HG03342 (cell line): ENCODE measurements around the gene STIMATE.
A peak's percentile ranks its signal among the peaks of the same experiment; 100 is the strongest.

Experiments
- ATAC-seq: cut with Tn5 transposase; IDR thresholded peaks from one replicate; pipeline ENCODE4 v1.9.1; 2021; ENCODE audit warnings: mild to moderate bottlenecking, moderate library complexity; ENCODE audit not compliant: unreplicated experiment

Gene STIMATE

DNA sequence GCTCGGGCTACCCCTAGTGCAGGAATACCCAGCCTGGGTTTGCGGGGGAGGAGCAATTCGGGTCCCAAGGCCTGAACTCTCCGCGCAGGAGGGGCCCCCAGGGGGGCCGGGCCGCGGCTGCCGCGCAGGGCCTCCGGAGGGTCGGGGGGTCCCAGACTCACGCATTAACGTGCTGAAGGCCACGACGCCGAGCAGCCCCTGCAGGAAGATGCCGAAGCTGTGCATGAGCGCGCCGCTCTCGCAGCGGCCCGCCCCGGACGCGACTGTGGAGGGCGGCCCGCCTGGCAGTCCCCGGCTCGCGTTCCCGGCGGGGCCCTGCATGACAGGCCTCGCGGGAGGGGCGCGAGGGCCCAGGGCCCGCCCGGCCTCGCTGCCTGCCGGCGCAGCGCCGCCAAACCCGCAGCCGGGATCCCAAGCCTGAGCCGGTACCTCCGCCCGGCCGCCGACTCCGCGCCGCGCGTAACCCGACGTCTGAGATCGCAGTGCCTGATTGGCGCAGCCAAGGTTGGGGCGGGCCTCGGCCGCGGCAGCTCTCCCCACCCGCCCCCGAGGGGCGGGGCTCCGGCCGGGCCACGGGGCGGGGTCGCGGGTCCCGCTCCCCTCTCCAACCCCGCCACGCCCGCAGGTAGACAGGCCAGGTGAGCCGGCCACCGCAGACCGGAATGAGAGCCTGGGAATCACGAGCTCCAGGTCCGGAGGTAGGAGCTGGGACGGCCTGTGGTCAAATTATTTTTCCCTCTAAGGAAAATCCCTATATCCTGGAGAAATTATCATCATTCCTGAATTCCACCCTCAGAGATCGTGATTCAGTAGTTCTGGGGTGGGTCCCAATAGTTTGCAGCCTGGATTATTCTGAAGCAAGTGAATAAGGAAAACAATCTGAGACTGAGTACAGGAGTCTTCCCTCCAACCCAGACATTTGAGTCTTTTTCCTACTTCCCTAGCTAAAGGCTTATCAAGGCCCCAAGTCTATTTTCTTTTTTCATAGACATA lies at the start of gene STIMATE:
TSS of gene STIMATE (minus strand) at position 419 of the 993 bp plus-strand sequence. CDS start at position 321, 98 bp downstream.
- peak; percentile 86 for ATAC-seq

DNA sequence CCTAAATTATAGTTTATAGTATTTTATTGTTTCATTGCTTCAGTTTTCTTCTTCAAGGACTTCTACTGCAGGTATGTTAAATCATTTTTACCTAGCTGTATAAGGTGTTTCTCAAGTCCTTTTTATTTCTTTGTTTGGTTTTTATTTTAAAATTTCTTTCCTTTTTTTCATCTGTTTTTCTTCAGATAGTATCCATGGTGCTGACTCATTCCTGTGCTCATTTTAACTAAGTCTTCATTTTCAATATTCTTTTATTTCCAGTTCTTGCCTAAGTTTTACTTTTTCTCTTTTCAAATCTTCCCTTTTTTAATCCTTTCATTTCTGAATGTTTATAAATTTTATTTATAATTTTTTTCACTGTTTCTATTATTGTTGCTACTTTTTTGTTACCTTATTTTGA lies 42.3 kb upstream of the STIMATE start:
- no peak for ATAC-seq

DNA sequence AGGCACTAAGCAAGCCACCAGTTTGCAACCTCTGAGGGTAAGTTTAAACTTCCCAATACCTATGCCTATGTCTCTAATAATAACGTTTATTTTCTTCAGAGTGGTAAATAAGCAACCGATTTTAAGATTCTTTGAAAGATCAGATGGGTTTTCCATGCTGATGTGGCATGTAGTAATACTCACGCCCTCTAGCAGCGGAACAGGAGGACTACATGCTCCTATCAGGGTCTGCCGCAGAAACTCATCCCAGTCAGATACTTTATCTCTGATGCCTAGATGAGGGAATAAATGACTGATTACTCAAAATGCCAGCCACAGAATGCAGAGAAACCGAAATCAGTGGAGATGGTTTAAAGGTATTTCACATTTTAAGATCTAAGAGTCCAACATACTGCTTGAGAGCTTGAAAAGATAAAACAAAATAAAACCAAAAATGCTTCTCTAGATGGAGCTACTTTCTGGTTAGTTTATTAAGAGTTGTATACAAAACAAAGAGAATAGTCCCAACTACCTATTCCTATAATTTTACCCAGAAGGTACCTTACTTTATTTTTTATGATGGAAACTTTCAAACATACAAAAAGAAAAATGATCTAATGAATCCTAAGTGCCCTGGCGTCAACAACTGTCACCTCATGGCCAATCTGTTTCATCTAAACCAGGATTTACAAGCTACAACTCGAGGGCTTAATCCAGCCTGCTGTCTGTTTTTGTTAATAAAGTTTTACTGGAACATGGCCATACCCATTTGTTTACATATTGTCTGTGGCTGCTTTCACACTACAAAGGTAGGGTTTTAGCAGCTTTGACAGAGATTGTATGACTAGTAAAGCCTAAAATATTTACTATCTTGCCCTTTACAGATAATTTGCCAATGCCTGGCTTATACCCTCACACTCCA lies 37.5 kb upstream of the STIMATE start:
- no peak for ATAC-seq

DNA sequence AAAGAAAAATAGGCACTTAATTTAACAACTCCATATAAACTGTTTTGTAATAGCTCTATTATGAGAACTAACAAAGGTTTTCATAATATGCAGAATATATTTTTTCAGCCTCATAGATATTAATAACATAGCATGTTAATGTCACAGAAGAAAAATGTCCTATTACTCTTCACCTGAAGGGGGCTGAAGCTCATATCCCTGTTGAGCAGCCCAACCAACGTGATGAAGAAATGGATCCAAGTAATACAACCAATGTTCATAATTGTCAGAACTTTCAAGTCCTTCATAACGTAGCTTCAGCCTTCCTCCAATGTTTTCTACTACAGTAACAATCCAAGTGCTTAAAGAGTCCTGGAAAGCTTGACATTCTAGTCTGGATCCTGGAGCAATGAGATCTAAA lies 34.5 kb upstream of the STIMATE start:
- no peak for ATAC-seq

GRCh38 chr3:52931328-52931727 lies 34.0 kb upstream of the STIMATE start:
- no peak for ATAC-seq

DNA sequence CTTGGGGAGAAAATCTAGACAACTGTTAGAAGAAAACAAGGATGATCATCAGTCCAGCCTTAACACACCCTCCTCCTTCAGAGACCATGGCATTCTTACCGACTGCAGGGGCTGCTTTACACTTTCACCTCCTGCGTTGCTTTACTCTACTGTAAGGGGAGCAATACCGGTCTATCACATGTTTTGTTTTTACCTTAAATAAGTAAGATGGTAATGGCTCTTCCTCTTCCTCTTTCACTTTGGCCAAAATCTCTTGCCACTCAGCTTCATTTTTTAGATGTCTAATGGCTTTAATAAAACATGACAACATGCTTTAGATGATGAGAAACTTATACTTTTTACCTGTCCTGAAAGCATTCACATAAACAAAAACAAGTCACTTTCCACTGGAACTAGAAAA lies 33.4 kb upstream of the STIMATE start:
- ATAC-seq: no peak

DNA sequence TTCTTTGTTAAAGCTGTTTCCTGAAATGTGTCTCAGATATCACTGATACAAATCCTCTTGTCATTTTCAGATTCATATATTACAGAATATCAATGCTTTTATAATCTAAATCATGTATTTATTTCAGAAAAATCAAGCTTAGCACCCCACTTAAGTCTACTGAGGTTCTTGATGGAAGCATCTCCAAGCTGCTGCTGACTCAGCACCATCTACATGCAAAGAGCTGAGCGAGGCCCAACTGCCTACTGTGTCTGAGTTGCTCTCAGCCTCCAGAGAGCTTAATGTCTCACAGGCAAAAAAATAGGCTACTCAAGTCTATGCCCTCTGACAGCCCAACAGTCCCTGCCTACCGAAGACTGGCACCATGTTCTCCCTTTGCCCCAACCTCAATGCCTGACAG lies 29.2 kb upstream of the STIMATE start:
- ATAC-seq: no peak

DNA sequence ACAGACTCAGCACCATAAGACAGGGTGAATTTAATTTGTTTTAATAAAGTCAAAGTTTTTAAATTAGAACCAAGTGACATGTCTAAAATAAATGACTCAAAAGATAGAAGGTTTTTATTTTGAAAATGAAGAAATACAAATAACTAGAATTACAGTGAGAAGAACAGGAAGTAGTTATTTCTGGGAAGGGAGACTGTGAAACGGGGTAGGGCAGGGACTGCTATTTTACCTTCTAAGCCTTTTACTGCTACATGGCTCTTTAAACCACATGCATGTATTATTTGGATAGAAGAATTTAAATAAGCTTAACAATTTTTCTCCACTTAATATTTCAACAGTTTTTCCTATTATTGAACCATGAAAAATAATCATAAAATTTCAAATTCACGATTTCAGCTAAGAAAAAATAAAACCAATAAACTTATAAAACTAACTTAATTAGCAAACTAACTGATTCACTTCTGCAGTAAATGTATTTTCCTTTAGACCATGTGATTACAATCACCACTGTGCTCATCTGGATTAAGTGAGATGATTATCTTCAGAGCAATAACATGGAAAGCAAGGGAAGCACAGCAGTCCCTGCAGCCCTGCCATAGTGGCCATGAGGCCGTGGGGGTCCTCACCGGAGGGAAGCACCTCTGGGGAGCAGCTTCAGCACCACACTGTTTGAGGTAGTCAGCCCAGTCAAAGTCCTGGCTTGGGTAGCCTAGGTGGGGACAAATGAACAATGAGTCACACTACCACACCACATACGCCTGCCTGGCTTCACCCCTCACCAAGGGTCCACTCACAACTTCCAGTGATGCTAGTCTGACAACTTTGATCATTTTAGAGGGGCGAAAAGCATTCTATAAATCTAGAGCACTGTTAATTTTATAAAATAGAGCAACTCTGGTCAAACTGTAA lies 28.3 kb upstream of the STIMATE start:
- ATAC-seq: no peak

GRCh38 chr3:52923963-52924362 lies 26.6 kb upstream of the STIMATE start:
- no peak for ATAC-seq

- no peak for ATAC-seq
These were observed 23.5 kb upstream of the STIMATE start for GRCh38 chr3:52920841-52921240.

GRCh38 chr3:52917044-52917443 lies 19.7 kb upstream of the STIMATE start:
- ATAC-seq: no peak

GRCh38 chr3:52915294-52915693 lies 17.9 kb upstream of the STIMATE start:
- ATAC-seq: no peak

DNA sequence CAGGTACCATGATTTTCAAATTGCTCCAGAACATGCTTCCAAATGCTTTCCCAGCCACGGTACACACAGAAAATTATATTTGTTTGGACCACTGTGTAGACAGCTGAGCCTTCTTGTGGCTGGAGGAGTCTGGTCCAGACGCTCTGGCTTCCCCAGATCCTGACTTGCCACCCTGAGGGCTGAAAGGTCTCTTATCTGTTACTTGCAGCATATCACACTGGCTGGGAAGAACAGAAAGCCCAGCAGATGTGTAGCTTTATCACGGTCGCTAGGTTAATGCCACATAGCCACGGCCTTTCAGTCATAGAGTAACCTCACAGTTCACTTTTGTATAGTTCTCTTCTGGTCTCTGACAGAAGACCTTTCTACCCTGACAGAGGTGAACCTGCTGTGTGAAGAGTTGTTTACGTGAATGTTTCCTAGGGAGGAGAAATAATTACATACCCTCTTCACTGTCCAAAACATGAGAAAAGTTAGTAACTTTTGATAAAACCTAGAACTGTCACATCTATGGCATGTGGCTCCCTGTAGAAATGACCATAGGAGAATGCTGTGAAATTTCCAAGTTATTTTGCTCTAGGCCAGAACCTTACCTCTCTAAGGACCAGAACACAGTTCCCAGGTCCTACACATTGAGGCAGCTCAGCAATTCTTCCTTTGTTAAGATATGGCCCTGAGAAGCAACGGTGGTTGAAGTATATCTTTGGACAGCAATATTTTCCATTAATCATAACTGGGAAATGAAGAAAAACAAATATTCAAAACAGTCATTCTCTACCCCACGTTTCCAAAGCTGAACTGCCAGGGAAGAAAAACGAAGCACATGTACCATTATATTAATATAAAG lies 15.8 kb upstream of the STIMATE start:
- ATAC-seq: no peak

DNA sequence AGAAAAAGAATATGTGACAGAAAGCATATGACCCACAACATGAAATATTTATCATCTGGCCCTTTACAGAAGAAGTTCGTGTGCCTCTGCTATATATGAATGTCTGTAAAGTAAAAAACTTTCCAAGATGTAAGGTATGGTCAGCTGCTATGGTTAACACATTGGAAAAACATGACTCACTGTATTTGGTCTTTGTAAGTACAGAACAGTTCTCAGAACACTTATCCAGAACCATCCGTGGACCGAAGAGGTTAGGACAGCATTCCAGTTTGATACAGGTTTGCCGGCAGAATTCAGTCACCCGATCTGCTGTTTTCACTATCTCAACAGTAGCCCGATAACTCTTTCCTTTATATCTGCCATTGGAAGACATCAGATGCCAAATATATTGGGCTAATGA lies 13.5 kb upstream of the STIMATE start:
- no peak for ATAC-seq

DNA sequence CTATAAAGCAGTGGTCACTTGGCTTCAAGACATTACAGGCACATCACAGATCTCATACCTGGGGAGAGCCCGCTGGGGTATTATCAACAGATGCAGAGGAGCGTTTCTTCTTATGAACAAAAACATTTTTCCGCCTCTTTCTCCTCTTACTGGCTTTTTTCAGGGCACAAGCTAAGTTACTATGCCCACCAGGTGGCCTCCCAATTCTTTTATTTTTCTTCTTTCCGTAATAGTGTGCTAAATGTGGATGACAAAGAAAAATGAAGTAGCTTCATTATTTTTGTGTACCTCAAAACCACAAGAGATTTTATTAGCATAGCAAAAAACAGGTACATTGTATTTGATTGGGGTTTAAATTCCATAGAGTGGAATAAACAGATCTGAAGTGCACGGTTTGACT lies 10.1 kb upstream of the STIMATE start:
- ATAC-seq: no peak

DNA sequence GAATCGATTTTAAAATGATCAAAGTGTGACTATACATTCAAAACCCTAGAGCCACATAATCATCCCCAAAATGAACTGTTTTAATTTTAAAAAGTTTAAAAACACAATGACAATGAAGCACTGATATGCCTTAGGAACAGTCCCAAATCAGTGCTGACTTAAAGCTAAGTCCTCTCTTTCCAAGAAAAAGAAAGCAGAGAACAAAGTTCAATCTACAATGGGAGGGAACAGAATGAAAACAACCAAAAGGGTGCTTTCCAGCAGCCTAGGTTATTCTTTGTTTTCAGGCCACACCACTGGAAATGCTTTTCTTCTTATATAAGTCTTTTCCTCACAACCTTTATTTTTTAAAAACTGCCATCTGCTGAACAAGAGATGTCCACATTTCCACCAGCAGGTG lies 7.2 kb upstream of the STIMATE start:
- no peak for ATAC-seq

- no peak for ATAC-seq
These were observed 6.7 kb upstream of the STIMATE start for GRCh38 chr3:52904000-52904399.

DNA sequence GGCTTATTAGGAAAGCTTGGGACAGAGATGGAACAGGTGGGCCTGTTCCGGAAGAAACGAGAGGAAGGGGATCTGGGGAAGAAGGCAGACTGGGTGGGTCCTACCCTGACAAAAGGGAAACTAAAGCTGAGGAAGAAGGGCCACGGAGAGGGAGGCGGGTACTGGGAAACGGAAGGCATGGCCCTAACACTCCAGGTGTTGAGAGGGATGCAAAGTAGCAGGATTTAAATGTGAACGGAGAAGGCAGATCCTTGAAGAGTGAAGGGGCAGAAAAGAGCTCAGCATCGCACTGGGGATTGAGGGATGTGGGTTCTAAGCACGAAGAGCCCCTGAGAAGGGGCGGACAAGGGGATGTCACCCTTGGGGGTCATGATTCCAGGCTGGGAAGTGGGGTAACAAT lies 735 bp downstream of the STIMATE start:
- no peak for ATAC-seq

- ATAC-seq: no peak
These were observed 1.2 kb downstream of the STIMATE start for GRCh38 chr3:52896151-52896550.

DNA sequence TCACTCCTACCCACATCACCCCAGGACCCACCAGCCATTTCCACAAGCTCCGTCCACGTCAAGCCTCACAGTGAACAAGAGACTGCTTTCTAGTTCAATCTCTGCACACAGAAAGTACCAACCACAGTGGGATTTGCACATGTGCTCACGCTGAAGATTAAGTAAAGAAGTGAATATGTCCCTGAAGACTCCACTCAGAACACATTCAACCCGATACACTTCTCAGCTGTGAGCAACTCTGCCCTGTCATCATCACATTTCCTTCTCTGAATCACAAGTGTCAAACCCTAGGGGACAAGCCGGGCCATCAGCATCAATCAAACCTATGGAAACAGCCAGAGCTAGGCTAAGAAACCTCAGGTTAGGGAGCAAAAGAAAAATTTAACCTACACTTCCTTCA lies 1.9 kb downstream of the STIMATE start:
- no peak for ATAC-seq
